Sigmoid colon (tissue), 4 donors: ENCODE data around the gene MAP1LC3B.

Experiments used
- CTCF ChIP-seq, 4 experiments: fragments of 450-650 bp in 3 of 4; fragments of 200-600 bp in 1 of 4; IDR thresholded peaks; one replicate each; pipeline ENCODE4 v1.5.1; 2016 to 2019; ENCODE audit warnings: antibody characterized with exemption in 4 of 4, mild to moderate bottlenecking in 3 of 4, moderate library complexity in 2 of 4
- EP300 ChIP-seq, 4 donors: sonication (generic); formaldehyde crosslinking; IDR thresholded peaks; one replicate each; pipeline ENCODE4 v1.6.1; 2017; ENCODE audit warnings: antibody characterized with exemption in 4 of 4
- POLR2A ChIP-seq, 2 donors: fragments of 450-650 bp; IDR thresholded peaks; one replicate each; pipeline ENCODE4 v1.6.1; 2016; ENCODE audit warnings: antibody characterized with exemption in 2 of 2, mild to moderate bottlenecking in 2 of 2, moderate library complexity in 2 of 2
- POLR2AphosphoS5 ChIP-seq, 4 donors: sonication (generic); formaldehyde crosslinking; IDR thresholded peaks; one replicate each; pipeline ENCODE4 v1.6.1; 2017; ENCODE audit warnings: antibody characterized with exemption in 4 of 4

GRCh38 chr16:87421003-87421912 is 29.1 kb downstream of the MAP1LC3B start:
- no peak for TF ChIP-seq POLR2AphosphoS5 (IDR thresholded peaks at IDR 0.05)
- TF ChIP-seq CTCF (IDR thresholded peaks at IDR 0.05), result no peak
- TF ChIP-seq POLR2A (IDR thresholded peaks at IDR 0.05), result no peak
- no peak for TF ChIP-seq EP300 (IDR thresholded peaks at IDR 0.05)
